Measurements from ENCODE around the gene FCGBP. TPM values are rescaled to one million over a fixed set of nuclear protein-coding genes. Genes with fewer than 3 reads are reported as not detected.
A peak's percentile ranks its signal among the peaks of the same experiment; 100 is the strongest.

The FCGBP gene
- total RNA-seq, 1 donor from 2014 or later = 8.0 TPM

DNA sequence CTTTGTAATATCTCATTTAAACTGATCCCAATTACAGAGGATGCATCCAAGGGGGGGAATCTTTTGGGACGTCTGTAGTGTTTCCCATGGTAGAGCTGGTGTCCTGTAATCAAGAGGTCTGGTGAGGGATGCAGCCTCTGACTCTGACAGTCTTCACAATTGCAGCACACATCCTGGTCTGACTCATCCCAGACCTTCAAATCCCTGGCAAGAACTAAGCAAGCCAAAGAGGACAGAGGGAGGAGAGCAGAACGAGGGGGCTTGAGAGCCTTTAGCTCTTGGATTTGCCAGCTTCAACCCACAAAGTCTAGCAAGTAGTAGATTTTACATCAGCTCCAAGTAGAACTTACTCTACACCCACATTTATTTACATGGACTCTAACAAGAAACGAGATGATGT lies 17.3 kb upstream of the FCGBP start:
- intact Hi-C loops (cut with DNase I) = no loop called here
- DNase-seq (no peak), ATAC-seq (ENCODE audit: poor library complexity) (no peak)

DNA sequence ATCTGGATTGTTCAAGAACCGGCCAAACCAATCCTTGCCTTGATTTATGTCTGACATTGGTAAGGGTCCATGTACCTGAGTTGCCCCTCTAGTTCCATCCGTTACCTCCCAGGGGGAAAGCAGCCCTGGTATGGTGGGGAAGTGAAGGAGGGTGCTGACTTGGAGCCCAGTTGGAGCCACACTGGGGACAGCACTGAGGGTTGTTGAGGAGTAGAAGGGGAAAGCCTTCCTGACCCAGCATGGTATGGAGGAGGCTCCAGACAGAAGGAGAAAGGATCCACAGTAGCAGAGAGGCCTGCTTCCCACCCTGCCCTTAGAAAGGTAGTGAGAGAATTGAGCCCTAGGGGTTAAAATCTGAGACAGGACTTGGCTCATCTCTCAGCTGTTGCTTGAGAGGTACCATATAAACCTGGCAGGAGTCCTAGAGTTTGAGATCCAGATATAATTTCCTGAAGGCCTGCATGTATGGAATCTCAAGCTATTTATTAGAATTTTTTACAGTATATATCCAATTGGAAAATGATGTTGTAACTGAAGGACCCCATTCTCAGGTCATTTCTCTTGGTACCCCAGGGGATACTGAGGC lies 16.7 kb upstream of the FCGBP start:
- intact Hi-C loops (cut with DNase I) = no loop called here
- ATAC-seq (ENCODE audit: poor library complexity) = no peak
- DNase-seq = no peak

DNA sequence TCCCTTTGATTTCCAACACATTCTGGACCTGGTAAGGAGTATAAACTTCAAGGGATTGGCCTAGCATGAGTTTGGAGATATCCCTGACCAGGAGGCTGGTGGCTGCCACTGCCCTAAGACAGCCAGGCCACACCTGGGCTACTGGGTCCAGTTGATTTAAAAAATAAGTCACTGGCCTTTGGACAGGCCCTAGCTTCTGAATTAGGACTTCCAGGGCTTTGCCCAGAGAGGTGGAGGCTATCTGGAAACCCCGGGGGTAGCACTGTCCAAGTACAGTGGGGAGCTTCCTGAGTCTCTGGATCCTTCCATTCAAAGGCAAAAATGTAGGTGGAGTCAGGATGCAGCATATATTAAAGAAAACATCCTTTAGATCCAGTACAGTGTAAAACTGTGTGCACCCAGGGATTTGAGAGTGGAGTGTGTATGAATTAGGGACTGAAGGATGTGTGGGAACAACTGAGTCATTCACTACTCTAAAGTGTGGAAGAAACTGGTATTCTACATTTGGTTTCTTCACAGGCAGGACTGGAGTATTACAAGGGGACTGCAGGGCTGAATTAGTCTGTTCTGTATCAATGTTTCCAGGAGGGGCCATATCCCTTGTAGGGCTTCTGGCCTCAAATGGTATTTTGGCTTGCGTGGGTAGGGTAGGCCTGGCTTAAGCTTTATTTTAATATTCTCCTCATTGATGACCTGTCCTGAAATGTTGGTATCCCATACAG lies 14.8 kb upstream of the FCGBP start:
- intact Hi-C loops (cut with DNase I) = no loop called here
- DNase-seq (no peak), ATAC-seq (ENCODE audit: poor library complexity) (no peak)

DNA sequence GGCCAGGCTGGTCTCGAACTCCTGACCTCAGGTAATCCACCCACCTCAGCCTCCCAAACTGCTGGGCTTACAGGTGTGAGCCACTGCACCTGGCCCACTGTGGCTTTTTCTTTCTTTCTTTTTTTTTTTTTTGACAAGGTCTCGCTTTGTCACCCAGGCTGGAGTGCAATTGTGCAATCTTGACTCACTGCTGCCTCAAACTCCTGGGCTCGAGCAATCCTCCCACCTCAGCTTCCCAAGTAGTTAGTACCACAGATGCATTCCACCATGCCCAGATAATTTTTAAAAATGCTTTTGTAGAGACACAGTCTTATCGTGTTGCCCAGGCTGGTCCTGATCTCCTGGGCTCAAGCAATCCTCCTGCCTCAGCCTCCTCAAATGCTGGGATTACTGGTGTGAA lies 12.1 kb upstream of the FCGBP start:
- intact Hi-C loops (cut with DNase I) = no loop called here
- no peak for DNase-seq
- no peak for ATAC-seq (ENCODE audit: poor library complexity)

DNA sequence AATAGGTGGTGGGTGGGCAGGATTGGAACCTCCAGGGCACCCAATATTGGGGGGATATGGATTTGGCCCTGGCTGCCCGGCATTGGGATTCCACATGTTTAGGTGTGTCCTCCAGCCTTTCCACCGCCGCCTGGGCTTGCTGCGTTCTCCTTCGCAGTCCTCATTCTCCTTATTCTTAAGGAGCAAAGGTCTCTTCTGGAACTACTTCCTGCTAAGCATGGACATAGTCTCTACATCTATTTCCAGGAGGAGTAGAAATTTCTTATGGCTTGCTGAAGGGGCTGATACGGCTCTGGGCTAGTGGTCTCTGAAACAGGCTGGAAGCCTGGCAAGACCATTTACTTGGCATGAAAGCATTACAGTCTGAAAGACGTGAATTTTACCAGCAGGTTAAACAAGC lies 9.2 kb upstream of the FCGBP start:
- intact Hi-C loops (cut with DNase I) = no loop called here
- DNase-seq (no peak), ATAC-seq (ENCODE audit: poor library complexity) (no peak)

DNA sequence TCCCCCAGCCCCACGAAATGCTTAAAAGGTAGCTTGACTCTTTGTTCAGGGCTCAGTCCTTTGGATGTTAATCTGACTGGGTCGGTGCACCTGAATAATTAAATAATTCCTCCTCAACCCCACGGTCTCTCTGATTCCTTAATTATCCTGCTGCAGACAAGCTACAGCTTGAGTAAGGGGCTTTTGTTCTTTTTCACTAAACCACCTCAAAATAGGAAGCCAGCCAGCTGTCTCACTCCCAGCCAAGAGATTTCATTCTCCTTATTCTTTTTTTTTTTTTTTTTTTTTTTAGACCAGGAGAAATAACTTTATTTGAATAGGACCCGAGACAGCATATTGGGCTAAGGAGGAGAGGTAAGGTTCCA lies 7.9 kb upstream of the FCGBP start:
- ATAC-seq (ENCODE audit: poor library complexity) (no peak), DNase-seq (no peak)
- intact Hi-C loops (cut with DNase I) = no loop called here

DNA sequence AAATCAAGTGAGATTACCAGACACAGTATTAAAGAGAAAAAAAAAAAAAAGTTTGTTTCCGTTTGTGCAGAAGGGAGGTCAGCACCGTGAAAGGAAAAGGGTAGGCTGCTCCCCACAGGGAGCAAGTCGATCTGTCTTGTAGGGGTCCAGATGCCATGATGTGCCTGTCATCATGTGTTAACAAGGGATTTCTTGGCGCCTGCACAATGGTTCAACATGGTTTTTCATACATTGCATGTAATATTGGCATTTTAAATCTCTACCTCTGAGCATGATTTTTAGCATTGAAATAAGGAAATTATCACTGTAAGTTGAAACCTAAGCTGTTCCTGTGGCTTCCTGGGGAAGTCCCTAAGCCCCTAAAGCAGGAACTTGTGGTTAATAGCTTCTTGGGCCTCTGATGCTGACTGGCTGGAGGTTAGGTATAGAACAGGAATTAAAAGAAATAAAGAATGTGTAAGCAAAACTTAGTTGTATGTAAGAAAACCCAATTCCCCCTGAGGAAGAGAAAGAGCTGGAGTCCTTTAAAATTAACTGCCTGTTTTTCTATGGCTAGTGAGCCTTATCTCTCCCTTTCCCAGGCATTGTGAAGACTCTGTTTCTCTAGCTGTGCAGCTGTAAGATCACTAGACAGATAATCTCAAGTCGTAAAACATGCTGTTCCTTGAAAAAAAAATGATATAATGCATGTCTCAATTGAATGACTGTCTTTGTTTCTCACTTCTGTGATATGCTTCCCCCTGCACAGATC lies 7.4 kb upstream of the FCGBP start:
- peak; percentile 71 for ATAC-seq (ENCODE audit: poor library complexity)
- no peak for DNase-seq
- intact Hi-C loops (cut with DNase I) = no loop called here

DNA sequence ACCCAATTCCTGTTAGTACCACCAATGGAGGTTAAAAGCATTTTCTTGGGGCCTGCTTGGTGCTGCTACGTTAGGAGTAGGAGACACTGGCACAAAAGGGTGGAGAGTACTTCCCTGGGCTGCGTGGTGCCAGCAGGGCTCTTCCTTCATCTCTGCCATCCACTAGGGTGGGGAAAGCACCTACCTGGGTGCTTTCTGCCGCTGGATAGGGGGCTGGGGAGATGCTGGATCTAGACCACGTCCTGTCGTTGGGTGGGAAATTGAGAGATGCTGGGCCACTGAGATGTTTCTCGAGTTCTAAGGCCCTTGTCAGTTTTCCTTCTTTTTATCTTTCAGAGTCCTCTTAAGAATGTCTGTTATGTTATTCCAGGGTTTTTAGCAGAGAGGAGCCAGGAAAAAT lies 6.7 kb upstream of the FCGBP start:
- ATAC-seq (ENCODE audit: poor library complexity) (no peak), DNase-seq (no peak)
- intact Hi-C loops (cut with DNase I) = no loop called here

DNA sequence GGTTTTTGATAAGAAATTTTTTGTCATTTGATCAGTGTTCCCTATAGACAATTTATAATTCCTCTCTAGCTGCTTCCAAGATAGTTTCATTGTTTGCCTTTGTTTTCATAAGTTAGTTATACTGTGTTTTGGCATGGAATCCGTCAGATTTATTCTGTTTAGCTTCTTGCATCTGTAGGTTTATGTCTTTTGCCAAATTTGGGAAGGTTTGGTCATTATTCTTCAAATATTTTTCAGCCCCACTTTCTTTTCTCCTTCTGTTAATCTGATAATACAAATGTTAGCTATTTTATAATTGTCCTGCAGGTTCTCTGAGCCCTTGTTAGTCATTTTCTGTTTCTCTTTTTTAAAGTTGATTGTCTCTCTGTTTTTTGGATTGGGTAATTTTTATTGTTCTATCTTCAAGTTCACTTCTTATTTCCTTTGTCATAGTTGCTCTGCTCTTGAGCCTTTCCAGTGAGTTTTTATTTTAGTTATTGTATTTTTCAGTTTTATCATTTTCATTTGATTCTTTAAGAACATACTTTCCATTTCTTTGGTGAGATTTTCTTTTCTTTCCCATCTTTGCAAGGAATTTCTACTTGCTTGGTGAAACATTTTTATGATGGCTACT lies 5.9 kb upstream of the FCGBP start:
- intact Hi-C loops (cut with DNase I) = no loop called here
- DNase-seq = no peak
- no peak for ATAC-seq (ENCODE audit: poor library complexity)

DNA sequence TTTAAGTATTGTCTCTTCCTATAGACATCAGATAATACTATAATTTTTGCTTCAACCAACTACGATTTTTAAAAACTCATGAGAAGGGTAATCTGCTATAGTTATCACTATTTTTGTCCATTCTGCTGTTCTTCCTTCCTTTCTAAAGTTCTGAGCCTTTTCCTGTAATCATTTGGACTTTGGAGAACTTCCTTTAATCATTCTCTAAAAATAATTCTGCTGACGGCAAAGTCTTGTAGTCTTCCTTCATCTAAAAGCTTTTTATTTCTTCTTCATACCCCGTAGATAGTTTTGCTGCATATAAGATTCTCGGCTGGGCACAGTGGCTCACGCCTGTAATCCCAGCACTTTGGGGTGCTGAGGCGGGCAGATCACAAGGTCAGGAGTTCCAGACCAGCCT lies 5.1 kb upstream of the FCGBP start:
- DNase-seq (no peak), ATAC-seq (ENCODE audit: poor library complexity) (no peak)
- intact Hi-C loops (cut with DNase I) = no loop called here

DNA sequence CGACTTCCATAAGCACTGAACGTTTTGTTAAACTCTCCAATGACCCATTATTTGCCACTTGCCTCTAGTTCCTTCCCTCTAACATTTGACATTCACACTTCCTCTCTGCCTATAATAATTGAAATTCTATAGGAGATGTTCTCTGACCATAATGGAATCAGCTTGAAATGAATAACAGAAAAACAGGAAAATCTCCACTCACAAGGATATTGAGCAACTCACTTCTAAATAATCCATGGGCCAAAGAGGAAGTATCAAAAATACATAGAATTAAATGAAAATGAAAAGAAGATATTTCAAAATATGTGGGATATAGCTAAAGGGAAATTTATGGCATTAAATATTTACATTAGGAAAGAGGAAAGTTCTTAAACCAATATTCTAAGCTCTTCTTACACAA lies 3.4 kb upstream of the FCGBP start:
- intact Hi-C loops (cut with DNase I) = no loop called here
- no peak for ATAC-seq (ENCODE audit: poor library complexity)
- DNase-seq = no peak

DNA sequence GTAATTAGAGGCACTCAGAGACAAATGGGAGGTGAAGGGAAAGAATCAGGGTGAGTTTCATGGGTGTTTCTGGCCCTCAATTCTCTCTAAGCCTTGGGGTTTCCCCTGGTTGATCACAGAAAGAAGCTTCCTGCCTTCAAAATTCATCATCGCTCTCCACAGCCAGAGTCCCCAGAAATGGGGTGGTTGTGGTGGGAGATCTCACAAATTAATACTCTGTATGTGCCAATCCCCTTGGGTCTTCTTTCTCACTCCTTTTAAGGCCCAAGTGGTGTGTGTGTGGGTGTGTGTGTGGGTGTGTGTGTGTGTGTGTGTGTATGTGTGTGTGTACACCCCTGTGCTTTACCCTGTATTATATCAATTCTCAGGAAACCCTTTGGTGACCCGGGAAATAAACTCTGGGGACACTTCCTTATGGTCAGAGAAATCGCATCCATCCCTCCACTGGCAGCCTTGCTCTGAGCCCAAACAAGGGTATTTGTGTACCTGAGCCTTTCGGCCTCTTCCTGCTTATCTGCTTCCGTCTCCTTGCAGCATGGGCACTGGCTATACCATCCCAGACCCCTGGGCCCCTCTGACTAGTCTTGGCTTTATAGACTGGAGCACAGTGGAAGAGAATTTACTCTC lies 2.8 kb upstream of the FCGBP start:
- intact Hi-C loops (cut with DNase I) = no loop called here
- DNase-seq = no peak
- ATAC-seq (ENCODE audit: poor library complexity) = no peak

DNA sequence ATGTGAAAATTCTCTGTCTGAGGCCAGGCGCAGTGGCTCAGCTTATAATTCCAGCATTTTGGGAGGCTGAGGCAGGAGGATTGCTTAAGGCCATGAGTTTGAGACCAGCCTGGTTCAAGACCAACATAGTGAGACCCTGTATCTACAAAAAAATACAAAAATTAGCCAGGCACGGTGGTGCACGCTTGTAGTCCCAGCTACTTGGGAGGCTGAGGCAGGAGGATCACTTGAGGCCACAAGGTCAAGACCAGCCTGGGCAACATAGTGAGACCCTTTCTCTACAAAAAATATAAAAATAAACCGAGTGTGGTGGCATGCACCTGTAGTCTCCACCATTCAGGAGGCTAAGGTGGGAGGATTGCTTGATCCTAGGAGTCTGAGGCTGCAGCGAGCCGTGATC lies 2.2 kb upstream of the FCGBP start:
- DNase-seq (no peak), ATAC-seq (ENCODE audit: poor library complexity) (no peak)
- intact Hi-C loops (cut with DNase I) = no loop called here

DNA sequence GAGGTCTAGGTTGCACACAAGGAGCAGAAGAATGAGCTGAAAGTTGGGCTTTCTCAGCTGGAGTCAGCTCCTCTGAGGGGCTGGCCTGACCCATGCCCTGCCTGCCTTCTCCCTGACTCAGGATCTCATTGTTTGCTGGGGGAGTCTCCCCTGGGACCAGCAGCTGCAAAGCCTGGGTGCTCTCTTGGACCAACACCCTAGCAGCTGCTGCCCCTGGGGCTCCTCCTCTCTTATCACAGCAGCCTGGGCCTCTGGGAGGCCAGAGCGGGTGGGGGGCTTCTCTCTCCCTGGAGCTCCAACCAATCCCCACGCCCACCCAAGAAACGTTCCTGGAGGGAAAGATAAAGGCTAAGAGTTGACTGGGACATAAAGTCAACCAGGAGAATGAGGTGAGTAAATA lies 1.6 kb upstream of the FCGBP start:
- no peak for DNase-seq
- no peak for ATAC-seq (ENCODE audit: poor library complexity)
- intact Hi-C loops (cut with DNase I) = no loop called here

DNA sequence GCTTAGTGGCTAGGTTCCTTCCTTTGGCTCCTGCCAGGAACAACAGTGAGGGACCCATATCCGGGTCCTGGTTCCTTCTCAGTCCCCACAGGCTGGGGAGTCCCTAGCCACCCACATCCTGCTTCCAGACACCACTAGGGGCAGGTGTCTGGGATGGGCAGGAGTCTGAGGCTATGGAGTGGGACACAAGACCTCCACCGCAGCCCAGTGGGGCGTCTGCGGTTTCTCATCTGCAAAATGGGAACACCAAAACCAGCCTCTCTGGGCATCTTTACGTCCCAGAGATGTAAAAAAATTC lies 879 bp upstream of the FCGBP start:
- DNase-seq (no peak), ATAC-seq (ENCODE audit: poor library complexity) (no peak)
- intact Hi-C loops (cut with DNase I) = no loop called here

DNA sequence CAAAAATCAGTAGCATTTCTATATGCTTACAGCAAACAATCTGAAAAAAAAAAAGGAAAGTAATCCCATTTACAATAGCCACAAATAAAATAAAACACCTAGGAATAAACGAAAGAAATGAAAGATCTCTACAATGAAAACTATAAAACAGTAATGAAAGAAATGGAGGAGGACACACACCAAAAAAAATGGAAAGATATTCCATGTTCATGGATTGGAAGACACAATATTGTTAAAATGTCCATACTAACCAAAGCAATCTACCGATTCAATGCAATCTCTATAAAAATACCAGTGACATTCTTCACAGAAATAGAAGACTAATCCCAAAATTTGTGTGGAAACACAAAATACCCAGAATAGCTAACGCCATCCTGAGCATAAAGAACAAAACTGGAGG lies 4.7 kb downstream of the FCGBP start:
- intact Hi-C loops (cut with DNase I) = no loop called here
- DNase-seq = no peak
- ATAC-seq (ENCODE audit: poor library complexity) = no peak

DNA sequence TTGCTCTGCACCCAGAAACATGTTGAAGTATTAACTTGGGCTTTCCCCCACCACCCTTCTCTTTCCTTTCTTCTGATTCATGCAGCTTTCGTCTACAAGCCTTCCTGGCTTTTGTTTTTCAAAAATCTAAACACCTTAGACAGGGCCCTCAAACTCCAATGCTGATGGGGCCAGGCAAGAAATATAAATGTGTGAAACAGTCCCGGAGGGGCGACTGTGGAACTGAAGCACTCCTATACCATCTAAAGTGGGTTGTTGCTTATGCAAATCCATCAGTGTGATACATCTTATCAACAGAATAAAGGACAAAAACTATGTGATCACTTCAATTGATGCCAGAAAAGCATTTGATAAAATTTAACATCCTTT lies 6.1 kb downstream of the FCGBP start:
- intact Hi-C loops (cut with DNase I) = no loop called here
- ATAC-seq (ENCODE audit: poor library complexity) (no peak), DNase-seq (no peak)

DNA sequence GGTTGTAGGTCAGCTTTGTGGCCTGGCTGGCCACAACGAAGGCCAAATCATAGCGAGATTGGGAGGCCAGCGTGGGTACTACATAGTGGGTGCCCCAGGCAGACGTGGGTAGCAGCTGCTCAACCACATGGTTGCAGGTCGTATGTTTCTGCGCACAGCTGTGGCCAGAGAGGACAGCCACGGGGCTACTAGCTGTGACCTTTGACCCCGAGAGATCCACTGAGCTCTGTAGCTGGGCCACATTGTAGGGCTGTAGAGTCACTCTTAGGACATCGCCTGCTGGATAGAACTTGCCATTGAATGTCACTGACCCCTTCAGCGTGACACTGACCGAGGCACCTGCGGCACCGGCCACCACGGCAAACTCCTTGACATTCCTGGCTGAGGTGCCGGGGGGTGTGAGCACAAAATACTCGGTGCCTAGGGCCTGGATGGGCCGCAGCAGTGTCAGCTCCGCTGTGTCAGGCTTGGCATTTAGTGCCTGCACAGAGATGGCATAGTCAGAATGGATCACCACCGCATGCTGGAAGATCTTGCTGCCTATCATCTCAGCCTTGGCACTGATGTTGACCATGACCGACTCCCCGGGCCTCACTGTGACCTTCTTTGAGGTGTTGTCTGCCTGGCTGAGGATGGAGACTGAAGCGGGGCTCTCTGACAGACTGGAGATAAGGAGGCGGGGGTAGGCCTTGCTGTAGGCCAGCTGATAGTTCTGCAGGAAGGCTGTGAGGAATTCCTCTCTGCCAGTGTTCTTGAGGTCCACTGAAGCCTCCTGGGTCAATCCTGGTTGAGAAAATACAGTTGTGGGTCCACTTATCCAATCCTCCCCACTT lies 6.7 kb downstream of the FCGBP start:
- no peak for DNase-seq
- intact Hi-C loops (cut with DNase I) = no loop called here
- ATAC-seq (ENCODE audit: poor library complexity) = no peak

DNA sequence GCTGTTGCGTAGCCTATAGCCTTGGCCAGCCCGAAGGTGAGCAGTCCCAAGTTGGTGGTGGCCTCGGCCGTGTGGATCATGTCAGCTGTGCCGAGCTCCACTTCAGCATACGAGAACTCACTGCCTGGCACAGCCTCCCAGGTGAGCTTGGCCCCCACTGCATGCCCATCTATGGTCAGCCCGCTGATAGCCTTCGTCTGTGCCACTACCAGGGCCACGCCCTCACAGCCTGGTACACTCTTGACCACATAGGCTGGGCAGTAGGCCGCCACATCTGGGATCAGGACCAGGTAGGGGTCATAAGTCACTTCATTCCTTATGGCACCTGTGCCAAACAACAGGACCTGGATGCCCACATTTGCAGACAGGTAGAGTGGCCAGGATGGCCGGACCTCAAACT lies 7.4 kb downstream of the FCGBP start:
- ATAC-seq (ENCODE audit: poor library complexity) = no peak
- no peak for DNase-seq
- intact Hi-C loops (cut with DNase I) = no loop called here

Measured in Right ventricle myocardium superior (tissue), 1 donor.